H1 (cell line): Measurements from ENCODE around the gene CDH6. TPM values are rescaled to one million over a fixed set of nuclear protein-coding genes. Genes with fewer than 3 reads are reported as not detected.

Experiments
- CTCF ChIA-PET: fragments of 300-600 bp; sonication (Branson Sonifier 250); formaldehyde crosslinking; loops from one replicate; lab custom pipeline; 2021; ENCODE audit not compliant: partially characterized antibody; lab: Charles Lee
- POLR2A ChIA-PET: fragments of 300-600 bp; sonication (Branson Sonifier 250); formaldehyde crosslinking; loops from one replicate; lab custom pipeline; 2021; ENCODE audit warnings: inconsistent platforms; ENCODE audit not compliant: partially characterized antibody; lab: Charles Lee
- DNase-seq, 2 experiments: peaks; one replicate each; pipeline versions ENCODE4 v3.0.0 to v3.0.0-alpha.2; 2010 to 2022; ENCODE audit warnings: low spot score in 2 of 2, low read depth in 1 of 2, mixed read lengths in 1 of 2
- FAIRE-seq: peaks from 2 replicates; lab custom pipeline; 2011; peaks lifted over from hg19 to GRCh38; lab: Jason Lieb, UNC
- H2AFZ ChIP-seq: 2 replicates; pipeline ENCODE4 v1.8.1; 2012; ENCODE audit warnings: low read length, inconsistent platforms
- H2AK5ac ChIP-seq: 2 replicates; pipeline ENCODE4 v1.6.1; 2013; ENCODE audit warnings: low read depth, low read length
- H2BK120ac ChIP-seq: replicated peaks from 2 replicates; pipeline ENCODE3; 2013; ENCODE audit warnings: low read depth, low read length, inconsistent platforms
- H2BK12ac ChIP-seq: 2 replicates; pipeline ENCODE4 v1.6.1; 2013; ENCODE audit warnings: low read depth, low read length
- H2BK15ac ChIP-seq: 2 replicates; pipeline ENCODE4 v1.6.1; 2013; ENCODE audit warnings: low read length
- H2BK20ac ChIP-seq: 2 replicates; pipeline ENCODE4 v1.6.1; 2013; ENCODE audit warnings: low read length
- H2BK5ac ChIP-seq: 2 replicates; pipeline ENCODE4 v1.6.1; 2013; ENCODE audit warnings: low read depth, low read length
- H3K14ac ChIP-seq: 2 replicates; pipeline ENCODE4 v1.6.1; 2013; ENCODE audit warnings: inconsistent platforms; ENCODE audit not compliant: insufficient read length
- H3K18ac ChIP-seq: 2 replicates; pipeline ENCODE4 v1.6.1; 2013; ENCODE audit warnings: low read length; ENCODE audit errors: extremely low read depth
- H3K23ac ChIP-seq: 2 replicates; pipeline ENCODE4 v1.6.1; 2013; ENCODE audit warnings: inconsistent platforms; ENCODE audit not compliant: insufficient read length
- H3K23me2 ChIP-seq: 2 replicates; pipeline ENCODE4 v1.6.1; 2013; ENCODE audit warnings: low read depth, low read length
- H3K27ac ChIP-seq: 2 replicates; pipeline ENCODE4 v1.6.1; 2011; ENCODE audit warnings: low read depth, low read length, inconsistent platforms
- H3K27me3 ChIP-seq, 4 experiments: replicated peaks in 1 of 4; 1 replicate in 1 of 4; 2 replicates in 3 of 4; pipeline versions ENCODE4 v1.6.1 to v1.8.1; 2011 to 2013; ENCODE audit warnings: low read length in 3 of 4, mild to moderate bottlenecking in 3 of 4, inconsistent platforms in 2 of 4, mixed read lengths in 2 of 4, moderate library complexity in 1 of 4; ENCODE audit not compliant: control insufficient read depth in 3 of 4, insufficient read depth in 3 of 4; ENCODE audit errors: extremely low read depth in 1 of 4
- H3K36me3 ChIP-seq, 4 experiments: 2 replicates each; pipeline versions ENCODE4 v1.6.1 to v1.8.1; 2011 to 2013; ENCODE audit warnings: mild to moderate bottlenecking in 4 of 4, low read length in 3 of 4, moderate library complexity in 2 of 4, control low read depth in 1 of 4, inconsistent platforms in 1 of 4; ENCODE audit not compliant: insufficient read depth in 4 of 4, control insufficient read depth in 2 of 4
- H3K4ac ChIP-seq: replicated peaks from 2 replicates; pipeline ENCODE3; 2013; ENCODE audit warnings: low read length, low read depth, mixed read lengths, inconsistent platforms; ENCODE audit not compliant: insufficient read length
- H3K4me1 ChIP-seq, 4 experiments: replicated peaks in 1 of 4; 1 replicate in 1 of 4; 2 replicates in 3 of 4; pipeline versions ENCODE4 v1.6.1 to v1.8.1; 2011 to 2013; ENCODE audit warnings: low read length in 3 of 4, inconsistent platforms in 2 of 4, mixed read lengths in 1 of 4; ENCODE audit not compliant: insufficient read depth in 4 of 4, control insufficient read depth in 3 of 4
- H3K4me2 ChIP-seq, 2 experiments: 2 replicates each; pipeline versions ENCODE4 v1.6.1 to v1.8.1; 2011 to 2013; ENCODE audit warnings: low read depth in 2 of 2, low read length in 2 of 2, control low read depth in 1 of 2, inconsistent platforms in 1 of 2, mild to moderate bottlenecking in 1 of 2; ENCODE audit not compliant: insufficient read depth in 1 of 2
- H3K4me3 ChIP-seq, 4 experiments: fragments of 200-600, 300-600 bp in 1 of 4; sonication (generic), shearing (Covaris generic), sonication (Bioruptor Twin) in 1 of 4; 2 replicates each; pipeline versions ENCODE4 v1.5.1 to v1.8.1; 2011 to 2016; ENCODE audit warnings: low read length in 4 of 4, low read depth in 3 of 4, control low read depth in 2 of 4, inconsistent platforms in 2 of 4, mild to moderate bottlenecking in 2 of 4, mixed read lengths in 1 of 4, moderate library complexity in 1 of 4; ENCODE audit not compliant: insufficient read depth in 2 of 4; ENCODE audit errors: extremely low read depth in 1 of 4
- H3K56ac ChIP-seq: replicated peaks from 2 replicates; pipeline ENCODE3; 2013; ENCODE audit warnings: low read depth, mild to moderate bottlenecking, mixed read lengths, low read length, inconsistent platforms; ENCODE audit not compliant: insufficient read length
- H3K79me1 ChIP-seq: 2 replicates; pipeline ENCODE4 v1.6.1; 2013; ENCODE audit warnings: low read depth, low read length, control low read depth
- H3K79me2 ChIP-seq, 2 experiments: 2 replicates each; pipeline versions ENCODE4 v1.6.1 to v1.8.1; 2012 to 2013; ENCODE audit warnings: low read length in 2 of 2, mild to moderate bottlenecking in 2 of 2, inconsistent platforms in 1 of 2; ENCODE audit not compliant: insufficient read depth in 2 of 2, control insufficient read depth in 1 of 2
- H3K9ac ChIP-seq, 4 experiments: replicated peaks in 1 of 4; 1 replicate in 1 of 4; 2 replicates in 3 of 4; pipeline versions ENCODE4 v1.6.1 to v1.8.1; 2011 to 2013; ENCODE audit warnings: low read depth in 3 of 4, low read length in 3 of 4, control low read depth in 2 of 4, mild to moderate bottlenecking in 2 of 4, moderate library complexity in 2 of 4, inconsistent platforms in 1 of 4; ENCODE audit errors: extremely low read depth in 1 of 4
- H3K9me3 ChIP-seq, 2 experiments: 2 replicates each; pipeline versions ENCODE4 v1.6.1 to v1.8.1; 2012 to 2013; ENCODE audit warnings: mild to moderate bottlenecking in 2 of 2, moderate library complexity in 2 of 2, control low read depth in 1 of 2, inconsistent platforms in 1 of 2, low read depth in 1 of 2, low read length in 1 of 2, mixed read lengths in 1 of 2; ENCODE audit not compliant: insufficient read depth in 2 of 2
- H4K20me1 ChIP-seq, 2 experiments: replicated peaks in 1 of 2; 2 replicates each; pipeline versions ENCODE3 to v1.8.1; 2011 to 2013; ENCODE audit warnings: inconsistent platforms in 2 of 2, low read length in 2 of 2, mild to moderate bottlenecking in 1 of 2; ENCODE audit not compliant: insufficient read depth in 2 of 2, control insufficient read depth in 1 of 2
- H4K5ac ChIP-seq: 2 replicates; pipeline ENCODE4 v1.6.1; 2013; ENCODE audit warnings: low read length, low read depth, mixed read lengths, inconsistent platforms; ENCODE audit not compliant: insufficient read length
- H4K8ac ChIP-seq: 2 replicates; pipeline ENCODE4 v1.8.0; 2013; ENCODE audit warnings: mild to moderate bottlenecking, moderate library complexity, low read length, inconsistent platforms; ENCODE audit not compliant: insufficient read depth; ENCODE audit errors: extremely low read depth
- H4K91ac ChIP-seq: replicated peaks from 2 replicates; pipeline ENCODE3; 2013; ENCODE audit warnings: low read length, mixed read lengths, inconsistent platforms; ENCODE audit not compliant: insufficient read length
- ATF3 ChIP-seq: IDR thresholded peaks from 2 replicates; pipeline ENCODE4 v1.6.1; 2011; ENCODE audit warnings: low read depth, mild to moderate bottlenecking, low read length; ENCODE audit not compliant: insufficient read depth
- CHD1 ChIP-seq: IDR thresholded peaks from 2 replicates; pipeline ENCODE4 v1.6.1; 2012; ENCODE audit warnings: low read depth, low read length, improper control_type of control experiment
- EP300 ChIP-seq, 2 experiments: IDR thresholded peaks; 1 replicate in 1 of 2; 2 replicates in 1 of 2; pipeline ENCODE4 v1.6.1; 2011 to 2012; ENCODE audit warnings: low read depth in 2 of 2, low read length in 2 of 2, mild to moderate bottlenecking in 2 of 2, borderline replicate concordance in 1 of 2, inconsistent platforms in 1 of 2, moderate library complexity in 1 of 2
- NRF1 ChIP-seq: IDR thresholded peaks from 2 replicates; pipeline ENCODE4 v1.6.1; 2011; ENCODE audit warnings: mild to moderate bottlenecking, low read depth, low read length, improper control_type of control experiment
- RXRA ChIP-seq: IDR thresholded peaks from 2 replicates; pipeline ENCODE4 v1.6.1; 2011; ENCODE audit warnings: low read depth, mild to moderate bottlenecking, low read length, moderate library complexity; ENCODE audit not compliant: insufficient read depth
- WGBS, 2 experiments: shearing (Covaris generic) in 1 of 2; methylation state at CpG; one replicate each; pipeline versions ENCODE4 v1.1.6 to v1.1.7; 2013 to 2015; ENCODE audit warnings: low lambda C conversion rate in 2 of 2, mixed read lengths in 2 of 2, inconsistent platforms in 1 of 2, low coverage in 1 of 2, missing lambda C conversion rate in 1 of 2; ENCODE audit not compliant: insufficient replicate concordance in 2 of 2, insufficient coverage in 1 of 2, insufficient read length in 1 of 2; ENCODE audit errors: extremely low coverage in 1 of 2, missing lambda C conversion rate in 1 of 2; 5-methylcytosine and 5-hydroxymethylcytosine counted together
- polyA plus RNA-seq, 7 experiments: library from polyadenylated mRNA; depleted of rRNA in 3 of 7; stranded (reverse) in 5 of 7; unstranded in 2 of 7; fragments of >200 nt in 5 of 7; fragments of 200-250 nt in 2 of 7; gene quantifications; 1 replicate in 5 of 7; 2 replicates in 1 of 7; 4 replicates in 1 of 7; pipeline versions ENCODE4 v1.2.1 to v1.2.3, GENCODE V29; 2011 to 2013; ENCODE audit warnings: missing spikeins in 2 of 7, mixed read lengths in 2 of 7
- total RNA-seq: library from RNA; stranded (reverse); fragmentation: NEBNext Ultra II Directional; extraction: Animal tissue kit (Norgen Biotek cat#: 25700); gene quantifications from 2 replicates; pipeline ENCODE4 v1.2.1, GENCODE V29; 2021

CDH6 gene
- total and polyA plus RNA-seq, 2 of the 8 experiments (the other 6 are each of a cell fraction or from before 2014, with no cell fraction given): 1.4 to 1.9 TPM

- H3K4me1 ChIP-seq: peaks cover 0 to 3% (median 0%) of the 10 kb centered on the region in 4 experiments; a peak in 1 of 7 replicates
- no peaks in the 10 kb centered on the region for H4K20me1 ChIP-seq
- H4K91ac ChIP-seq: no peak overlapping the region
- ChIA-PET POLR2A (no interaction called here), CTCF (interaction anchor here (0.7 to 7.3 kb wide), 7 partner anchors 11 to 517 kb away, joined by 3 to 67 read pairs (median 3); no protein-coding TSS in a partner anchor)
- no peak for FAIRE-seq
- H3K4ac ChIP-seq: no peak overlapping the region
- H3K56ac ChIP-seq: no peak overlapping the region
- no peak overlapping the region for H2BK15ac ChIP-seq
- no peak overlapping the region for H3K4me3 ChIP-seq
- H3K9me3 ChIP-seq: no peaks in the 10 kb centered on the region
- H3K36me3 ChIP-seq: no peaks in the 10 kb centered on the region
- H2BK20ac ChIP-seq: no peak overlapping the region
- no peaks in the 10 kb centered on the region for H3K27me3 ChIP-seq
- H4K5ac ChIP-seq: no peak overlapping the region
- no peak overlapping the region for H2AK5ac ChIP-seq
- H3K4me2 ChIP-seq: no peak overlapping the region
- no peak overlapping the region for H2BK5ac ChIP-seq
- H2AFZ ChIP-seq: no peak overlapping the region
- no peak overlapping the region for H3K27ac ChIP-seq
- H3K79me1 ChIP-seq: no peaks in the 10 kb centered on the region
- DNase-seq: no peak
- H3K18ac ChIP-seq: no peak overlapping the region
- no peak overlapping the region for H3K9ac ChIP-seq
- no peaks in the 10 kb centered on the region for H3K23me2 ChIP-seq
- H2BK12ac ChIP-seq: no peak overlapping the region
- H2BK120ac ChIP-seq: no peak overlapping the region
- H3K23ac ChIP-seq: no peak overlapping the region
- 87% methylated on average over 6 of the region's 6 CpGs; no CpG with 5 or more reads in 1 of the 2 experiments for WGBS, 2 experiments
- H3K79me2 ChIP-seq: no peaks in the 10 kb centered on the region
- no peak overlapping the region for H4K8ac ChIP-seq
- H3K14ac ChIP-seq: no peak overlapping the region
- TF ChIP-seq NRF1: no peak
- TF ChIP-seq EP300 (IDR thresholded peaks at IDR 0.05; ENCODE audit: borderline replicate concordance in 1 of 2, low read depth in 2 of 2, low read length in 2 of 2): no peak
- no peak for TF ChIP-seq ATF3
- TF ChIP-seq CHD1: no peak
- no peak for TF ChIP-seq RXRA
Observed at GRCh38 chr5:31236339-31236738, 42.9 kb downstream of the CDH6 start.
